Stimulated activated CD8-positive, alpha-beta memory T cell treated with anti-CD3 and anti-CD28 coated beads, Interleukin-15, amount 100 ng/mL, for 4 hours (primary cell): ENCODE data around the gene ABHD15.

Experiments used
- DNase-seq, 2 donors: peaks; one replicate each; pipeline ENCODE4 v3.0.0-alpha.2; 2020; ENCODE audit warnings: low read depth in 2 of 2

ABHD15 gene, protein sequence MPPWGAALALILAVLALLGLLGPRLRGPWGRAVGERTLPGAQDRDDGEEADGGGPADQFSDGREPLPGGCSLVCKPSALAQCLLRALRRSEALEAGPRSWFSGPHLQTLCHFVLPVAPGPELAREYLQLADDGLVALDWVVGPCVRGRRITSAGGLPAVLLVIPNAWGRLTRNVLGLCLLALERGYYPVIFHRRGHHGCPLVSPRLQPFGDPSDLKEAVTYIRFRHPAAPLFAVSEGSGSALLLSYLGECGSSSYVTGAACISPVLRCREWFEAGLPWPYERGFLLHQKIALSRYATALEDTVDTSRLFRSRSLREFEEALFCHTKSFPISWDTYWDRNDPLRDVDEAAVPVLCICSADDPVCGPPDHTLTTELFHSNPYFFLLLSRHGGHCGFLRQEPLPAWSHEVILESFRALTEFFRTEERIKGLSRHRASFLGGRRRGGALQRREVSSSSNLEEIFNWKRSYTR

GRCh38 chr17:29566473-29567303 is at the start of gene ABHD15:
ABHD15 (minus strand) TSS chr17:29567037; CDS start chr17:29566966, 71 bp downstream.
- DNase-seq, result peak in 1 of 2 donors; percentile 44

DNA sequence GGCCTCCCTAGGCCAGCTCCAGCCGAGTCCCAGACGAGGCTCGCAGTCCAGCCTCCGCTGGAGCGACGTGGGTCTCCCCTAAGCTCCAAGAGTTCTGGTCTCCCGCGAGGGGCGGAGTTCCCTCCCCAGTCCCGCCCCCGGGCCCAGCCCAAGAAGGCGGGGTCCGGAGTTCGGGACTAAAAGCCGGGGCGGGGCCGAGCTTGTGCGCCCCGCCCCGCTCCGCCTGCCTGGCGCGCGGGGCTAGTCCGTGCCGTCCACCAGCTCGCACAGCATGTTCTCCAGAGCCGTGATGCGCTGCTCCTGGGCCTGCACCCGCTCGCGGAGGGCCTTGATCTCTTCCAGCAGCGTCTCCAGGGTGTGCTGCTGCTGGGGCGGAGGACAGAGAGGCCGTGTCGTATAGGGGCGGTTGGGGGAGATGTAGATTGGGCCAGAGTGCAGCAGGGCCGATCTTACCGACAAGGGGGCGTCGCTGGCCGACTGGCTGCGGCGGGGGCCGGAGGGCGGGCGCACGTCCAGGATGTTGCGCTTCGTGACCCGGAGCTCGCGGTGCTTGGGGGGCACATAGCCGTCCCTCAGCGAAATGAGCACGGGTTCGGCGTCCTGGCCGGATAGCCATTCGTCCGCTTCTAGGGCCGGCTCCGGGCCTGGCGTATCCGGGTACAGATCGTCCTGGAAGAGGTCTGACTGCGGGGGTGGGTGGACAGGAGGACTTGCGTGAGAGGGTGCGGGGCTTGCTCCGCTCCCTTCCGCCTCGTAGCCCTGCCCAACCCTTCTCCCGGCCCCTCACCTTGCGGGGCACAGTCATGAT is 48.9 kb upstream of the ABHD15 start:
- peak; percentile 66 to 71 for DNase-seq

DNA sequence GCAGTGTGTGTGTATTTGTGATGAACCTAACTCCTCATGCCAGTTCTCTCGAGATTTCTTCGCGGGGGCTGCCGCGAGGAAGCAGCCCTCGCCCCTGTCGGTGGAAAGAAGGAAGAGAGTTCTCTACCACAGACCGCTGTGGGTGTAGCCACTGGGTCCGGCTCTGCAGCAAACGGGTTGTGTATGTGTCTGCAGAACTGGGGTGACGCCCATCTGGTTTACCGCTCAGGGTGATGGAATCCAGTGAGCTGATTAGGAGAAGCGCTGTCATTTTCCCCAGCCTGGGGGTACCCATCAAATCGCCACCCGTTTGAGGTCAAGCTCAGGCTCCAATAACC is 48.2 kb upstream of the ABHD15 start:
- peak in 1 of 2 donors; percentile 46 for DNase-seq

- no peak for DNase-seq
These were observed 47.7 kb upstream of the ABHD15 start for GRCh38 chr17:29614349-29615047.

DNA sequence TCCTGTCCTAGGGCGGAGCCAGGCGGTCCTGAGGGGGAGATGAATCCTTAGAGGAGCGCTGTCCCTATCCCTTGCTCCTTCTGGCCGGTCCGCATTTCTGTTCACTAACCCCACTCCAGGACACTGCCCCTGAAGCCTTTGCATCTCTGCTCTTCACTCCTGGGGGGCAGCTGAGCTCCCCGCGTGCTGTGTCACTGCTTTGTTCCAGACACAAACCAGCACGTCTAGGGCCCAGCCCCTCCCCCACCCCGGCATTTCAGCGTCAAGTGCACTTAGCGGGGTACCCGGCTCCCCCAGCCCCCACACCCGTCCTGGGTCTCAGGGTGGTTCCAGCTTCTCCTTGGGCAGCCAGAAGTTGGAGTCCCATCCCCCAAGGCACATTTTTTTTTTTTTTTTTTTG is 47.0 kb upstream of the ABHD15 start:
- no peak for DNase-seq

DNA sequence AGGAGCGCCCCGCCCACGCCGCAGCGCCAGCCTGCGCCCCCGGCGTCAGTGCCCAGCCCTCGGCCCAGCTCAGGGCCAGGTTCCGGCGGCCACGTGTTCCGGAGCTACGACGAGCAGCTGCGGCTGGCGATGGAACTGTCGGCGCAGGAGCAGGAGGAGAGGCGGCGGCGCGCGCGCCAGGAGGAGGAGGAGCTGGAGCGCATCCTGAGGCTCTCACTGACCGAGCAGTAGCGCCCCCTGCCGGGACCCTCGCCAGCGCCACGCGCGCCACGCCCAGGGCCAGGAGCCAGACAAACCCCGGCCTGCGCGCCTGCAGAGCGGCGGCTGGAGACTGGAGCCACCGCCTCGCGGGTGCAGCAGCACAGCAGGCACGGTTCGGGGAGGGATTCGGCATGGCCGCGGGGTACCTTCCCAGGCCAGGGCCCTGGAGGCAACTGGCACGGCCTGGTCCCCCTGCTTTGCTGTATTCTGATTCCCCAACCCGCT is 46.6 kb upstream of the ABHD15 start:
- peak; percentile 73 to 81 for DNase-seq

DNA sequence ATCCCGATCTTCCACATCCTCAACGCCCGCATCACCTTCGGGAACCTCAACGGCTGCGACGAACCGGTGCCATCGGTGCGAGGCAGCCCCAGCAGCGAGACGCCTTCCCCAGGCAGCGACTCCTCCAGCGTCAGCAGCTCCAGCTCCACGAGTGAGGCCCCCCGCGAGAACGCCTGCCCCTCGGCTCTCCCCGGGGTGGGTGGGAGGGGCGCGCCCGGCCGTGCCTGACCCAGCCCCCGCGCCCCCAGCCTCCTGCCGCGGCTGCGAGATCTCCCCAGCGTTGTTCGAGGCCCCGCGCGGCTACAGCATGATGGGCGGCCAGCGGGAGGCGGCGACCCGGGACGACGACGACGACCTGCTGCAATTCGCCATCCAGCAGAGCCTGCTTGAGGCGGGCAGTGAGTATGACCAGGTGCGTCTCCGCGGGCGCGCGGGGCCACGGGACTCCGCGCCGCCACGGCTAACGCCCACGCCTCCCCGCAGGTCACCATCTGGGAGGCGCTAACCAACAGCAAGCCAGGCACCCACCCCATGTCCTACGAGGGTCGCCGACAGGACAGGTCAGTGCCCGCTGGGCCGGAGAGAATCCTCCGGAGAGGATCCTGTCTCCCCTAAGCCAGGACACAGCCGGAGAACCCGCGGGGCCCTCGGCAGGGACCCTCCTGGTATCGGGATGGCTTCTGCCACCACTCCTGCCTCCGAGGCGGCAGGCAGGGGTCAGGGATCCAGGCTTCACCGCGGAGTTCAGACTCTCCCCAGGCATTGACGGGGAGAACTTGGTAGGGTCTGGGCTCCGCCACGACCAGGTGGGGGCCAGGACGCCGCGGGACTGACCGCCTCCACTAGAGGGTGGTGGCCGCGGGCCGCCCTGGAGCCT is 45.8 kb upstream of the ABHD15 start:
- DNase-seq, result no peak

GRCh38 chr17:29612094-29612403 is 45.2 kb upstream of the ABHD15 start:
- DNase-seq, result no peak

DNA sequence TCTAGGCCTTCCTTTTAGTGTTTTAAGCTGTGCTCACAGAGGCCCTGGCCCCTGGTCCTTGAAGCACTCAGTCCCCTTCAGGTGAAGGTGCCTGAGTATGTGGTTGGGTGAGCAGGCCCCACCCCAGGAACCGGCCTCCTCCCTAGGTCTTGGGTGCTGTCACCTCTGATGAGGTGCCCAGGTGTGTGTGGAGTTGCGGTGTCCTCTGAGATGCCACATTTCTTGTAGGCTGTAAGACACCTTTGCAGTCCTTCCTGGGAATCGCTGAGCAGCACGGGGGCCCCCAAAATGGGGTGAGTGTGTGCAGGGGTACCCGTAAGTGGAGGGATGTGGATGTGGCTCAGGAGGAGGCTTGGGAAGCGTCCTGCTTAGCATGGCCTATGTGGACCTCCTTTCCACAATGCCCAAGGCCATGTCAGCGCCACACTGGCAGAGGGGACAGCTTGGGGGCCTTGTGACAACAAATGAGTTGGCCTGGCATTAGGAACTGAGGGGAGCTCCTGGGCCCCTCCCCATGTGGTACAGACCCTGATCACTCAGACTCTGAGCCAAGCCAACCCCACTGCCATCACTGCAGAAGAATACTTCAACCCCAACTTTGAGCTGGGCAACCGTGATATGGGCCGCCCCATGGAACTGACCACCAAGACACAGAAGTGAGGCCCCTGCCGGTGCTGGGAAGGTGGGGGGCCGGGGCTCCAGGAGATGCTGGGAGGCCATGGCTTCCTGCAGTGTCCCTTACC is 44.7 kb upstream of the ABHD15 start:
- DNase-seq, result no peak

- no peak for DNase-seq
These were observed 43.6 kb upstream of the ABHD15 start for GRCh38 chr17:29610395-29610794.

GRCh38 chr17:29608986-29609385 is 42.1 kb upstream of the ABHD15 start:
- no peak for DNase-seq

GRCh38 chr17:29607557-29608195 is 40.8 kb upstream of the ABHD15 start:
- no peak for DNase-seq

- no peak for DNase-seq
These were observed 36.4 kb upstream of the ABHD15 start for GRCh38 chr17:29603109-29603674.

DNA sequence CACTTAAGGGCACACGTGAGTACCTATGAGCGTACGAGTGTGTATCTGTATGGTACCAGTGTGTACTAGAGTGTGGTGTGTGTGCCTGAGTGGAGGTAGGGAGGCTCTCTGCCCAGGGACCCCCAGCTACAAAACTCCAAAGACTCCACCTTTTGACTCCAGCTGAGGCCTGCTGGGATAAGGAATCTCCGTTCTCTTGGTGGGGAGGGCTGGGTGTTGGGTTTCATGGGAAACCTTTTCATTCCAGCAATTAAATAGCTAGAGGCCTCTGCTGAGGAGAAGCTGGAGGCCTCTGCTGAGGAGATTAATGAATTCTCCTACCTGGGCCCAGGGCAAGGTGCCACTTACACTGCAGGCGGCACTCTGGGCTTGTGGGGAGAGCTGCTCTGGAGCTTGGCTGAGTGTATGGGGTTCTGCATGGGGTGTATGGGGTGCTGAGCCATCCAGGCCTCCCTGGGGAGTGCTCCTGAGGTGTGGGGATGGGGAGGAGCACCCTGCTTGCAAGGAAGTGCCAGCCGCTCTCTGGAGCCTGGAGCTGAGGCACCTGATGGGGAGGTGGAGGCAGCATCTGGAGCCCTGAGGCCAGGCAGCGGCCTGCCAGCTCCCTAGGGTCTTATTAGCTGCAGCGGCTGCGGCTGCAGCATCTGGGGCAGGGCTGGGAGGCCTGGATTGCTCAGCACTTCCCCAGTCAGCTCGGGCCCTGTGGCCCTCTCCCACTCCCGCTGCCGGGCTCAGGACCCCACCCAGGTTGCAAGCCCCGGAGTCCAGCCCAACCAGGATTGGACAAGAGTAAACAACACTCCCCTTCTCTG is 30.7 kb upstream of the ABHD15 start:
- no peak for DNase-seq

- DNase-seq, result no peak
These were observed 30.0 kb upstream of the ABHD15 start for GRCh38 chr17:29596811-29597210.

GRCh38 chr17:29595943-29596774 is 29.3 kb upstream of the ABHD15 start:
- no peak for DNase-seq
